Skeletal muscle satellite cell (primary cell): ENCODE results near the gene PLLP.

ENCODE experiments used
- H3K27me3 ChIP-seq: 2 replicates; pipeline ENCODE4 v1.7.0; 2013; ENCODE audit warnings: low read length; ENCODE audit not compliant: control insufficient read depth, insufficient read depth
- H3K36me3 ChIP-seq: 2 replicates; pipeline ENCODE4 v1.7.0; 2013; ENCODE audit warnings: mild to moderate bottlenecking, control low read depth, low read length; ENCODE audit not compliant: insufficient read depth
- H3K4me1 ChIP-seq: 2 replicates; pipeline ENCODE4 v1.7.0; 2013; ENCODE audit warnings: low read length; ENCODE audit not compliant: control insufficient read depth, insufficient read depth
- H3K4me2 ChIP-seq: 2 replicates; pipeline ENCODE4 v1.7.0; 2013; ENCODE audit warnings: mild to moderate bottlenecking, low read length
- H3K4me3 ChIP-seq: 2 replicates; pipeline ENCODE4 v1.7.0; 2013; ENCODE audit warnings: low read length
- H3K9ac ChIP-seq: 2 replicates; pipeline ENCODE4 v1.7.0; 2013; ENCODE audit warnings: mild to moderate bottlenecking, low read depth, low read length, moderate library complexity
- H3K9me3 ChIP-seq: replicated peaks from 2 replicates; pipeline ENCODE4 v1.7.0; 2013; ENCODE audit warnings: mild to moderate bottlenecking, control low read depth, low read length

The PLLP gene

GRCh38 chr16:57258910-57259475 is 25.5 kb downstream of the PLLP start:
- no peak overlapping the region for H3K9ac ChIP-seq
- H3K9me3 ChIP-seq: no peaks in the 10 kb centered on the region
- no peak overlapping the region for H3K4me2 ChIP-seq
- peaks cover 9% of the 10 kb centered on the region for H3K4me1 ChIP-seq
- H3K4me3 ChIP-seq: no peak overlapping the region
- H3K36me3 ChIP-seq: no peaks in the 10 kb centered on the region
- H3K27me3 ChIP-seq: no peaks in the 10 kb centered on the region

DNA sequence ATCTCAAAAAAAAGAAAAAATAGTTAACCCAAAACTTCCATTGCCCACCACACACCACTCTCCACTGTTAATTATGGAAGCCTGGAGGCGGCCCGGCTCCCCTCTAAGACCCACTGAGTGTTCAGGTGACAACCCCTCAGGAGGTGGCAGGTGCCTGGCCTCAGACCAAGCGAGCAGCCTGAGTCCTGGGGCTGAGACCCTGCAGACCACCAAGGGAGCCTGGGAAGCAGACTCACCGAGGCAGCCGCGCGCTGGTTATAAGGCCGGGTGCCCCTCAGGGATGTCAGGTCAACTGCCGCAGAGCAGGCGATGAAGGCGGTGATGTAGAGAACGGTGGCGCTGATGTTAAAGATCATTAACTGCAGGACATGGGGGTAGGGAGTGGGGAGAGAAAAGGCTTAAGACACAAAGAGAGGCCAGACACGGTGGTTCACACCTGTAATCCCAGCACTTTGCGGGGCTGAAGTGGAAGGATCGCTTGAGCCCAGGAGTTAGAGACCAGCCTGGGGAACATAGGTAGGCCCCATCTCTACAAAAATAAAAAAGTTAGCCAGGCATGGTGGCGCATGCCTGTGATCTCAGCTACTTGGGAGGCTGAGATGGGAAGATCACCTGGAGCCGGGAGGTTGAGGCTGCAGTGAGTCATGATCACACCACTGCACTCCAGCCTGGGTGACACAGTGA is 26.1 kb downstream of the PLLP start:
- no peak overlapping the region for H3K9ac ChIP-seq

GRCh38 chr16:57257455-57258070 is 26.9 kb downstream of the PLLP start:
- Histone ChIP-seq H3K4me2 (no peak overlapping the region), H3K9me3 (no peaks in the 10 kb centered on the region), H3K9ac (no peak overlapping the region), H3K27me3 (no peaks in the 10 kb centered on the region), H3K4me3 (no peak overlapping the region), H3K36me3 (peaks cover 9% of the 10 kb centered on the region), H3K4me1 (peaks cover 9% of the 10 kb centered on the region)

More for the DNA sequence above, 26.1 kb downstream of the PLLP start:
- H3K4me2 ChIP-seq: no peak overlapping the region
- no peaks in the 10 kb centered on the region for H3K27me3 ChIP-seq
- H3K4me1 ChIP-seq: peaks cover 9% of the 10 kb centered on the region
- no peak overlapping the region for H3K4me3 ChIP-seq
- peaks cover 3% of the 10 kb centered on the region for H3K36me3 ChIP-seq
- H3K9me3 ChIP-seq: no peaks in the 10 kb centered on the region

GRCh38 chr16:57256601-57257395 is 27.7 kb downstream of the PLLP start:
- Histone ChIP-seq H3K36me3 (peaks cover 17% of the 10 kb centered on the region), H3K4me2 (no peak overlapping the region), H3K9ac (no peak overlapping the region), H3K9me3 (no peaks in the 10 kb centered on the region), H3K4me1 (peaks cover 9% of the 10 kb centered on the region), H3K4me3 (no peak overlapping the region), H3K27me3 (no peaks in the 10 kb centered on the region)

DNA sequence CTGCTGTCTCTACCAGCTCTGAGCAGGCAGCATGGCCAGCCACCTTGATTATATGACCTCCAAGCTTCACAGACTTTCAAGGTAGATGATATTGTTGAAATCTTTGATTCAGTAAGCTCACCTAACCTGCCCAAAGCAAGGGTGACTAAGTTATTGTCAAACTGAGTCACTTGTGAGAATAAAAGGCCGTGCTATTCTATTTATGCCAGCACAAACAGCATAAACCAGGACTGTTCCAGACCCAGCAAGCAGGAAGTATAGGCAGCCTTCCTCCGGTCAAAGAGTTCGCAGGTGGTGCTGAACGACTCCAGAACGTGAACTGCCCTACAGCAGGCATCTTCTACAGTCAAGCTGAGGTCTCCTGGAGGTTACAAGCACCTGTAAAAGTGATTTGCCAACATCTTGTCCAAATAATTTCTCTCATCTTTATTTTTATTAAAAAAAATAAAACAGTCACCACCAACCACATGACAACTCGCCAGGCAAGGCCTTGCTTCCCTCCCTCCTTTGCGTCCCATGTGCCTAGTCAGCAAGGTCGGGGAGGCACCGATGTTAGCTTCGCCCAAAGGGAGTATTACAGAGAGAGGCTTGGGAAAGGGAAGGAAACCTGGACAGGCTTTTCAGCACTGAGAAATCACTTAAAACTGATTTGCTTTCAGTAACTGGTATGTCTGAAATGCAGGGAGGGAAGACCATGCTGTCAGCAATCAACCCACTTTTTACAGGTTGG is 28.6 kb downstream of the PLLP start:
- Histone ChIP-seq H3K4me2 (no peak overlapping the region), H3K9me3 (no peaks in the 10 kb centered on the region), H3K9ac (no peak overlapping the region), H3K4me3 (no peak overlapping the region), H3K4me1 (peaks cover 9% of the 10 kb centered on the region), H3K36me3 (peaks cover 23% of the 10 kb centered on the region), H3K27me3 (no peaks in the 10 kb centered on the region)

GRCh38 chr16:57253466-57253865 is 31.0 kb downstream of the PLLP start:
- Histone ChIP-seq H3K4me3 (no peak overlapping the region), H3K36me3 (peaks cover 42% of the 10 kb centered on the region), H3K4me1 (no peaks in the 10 kb centered on the region), H3K27me3 (no peaks in the 10 kb centered on the region), H3K9ac (no peak overlapping the region), H3K9me3 (no peaks in the 10 kb centered on the region), H3K4me2 (no peak overlapping the region)

GRCh38 chr16:57252148-57252721 is 32.2 kb downstream of the PLLP start:
- no peak overlapping the region for H3K4me2 ChIP-seq
- no peaks in the 10 kb centered on the region for H3K27me3 ChIP-seq
- no peak overlapping the region for H3K4me3 ChIP-seq
- H3K4me1 ChIP-seq: no peaks in the 10 kb centered on the region
- H3K9ac ChIP-seq: no peak overlapping the region
- peaks cover 49% of the 10 kb centered on the region for H3K36me3 ChIP-seq
- H3K9me3 ChIP-seq: no peaks in the 10 kb centered on the region

DNA sequence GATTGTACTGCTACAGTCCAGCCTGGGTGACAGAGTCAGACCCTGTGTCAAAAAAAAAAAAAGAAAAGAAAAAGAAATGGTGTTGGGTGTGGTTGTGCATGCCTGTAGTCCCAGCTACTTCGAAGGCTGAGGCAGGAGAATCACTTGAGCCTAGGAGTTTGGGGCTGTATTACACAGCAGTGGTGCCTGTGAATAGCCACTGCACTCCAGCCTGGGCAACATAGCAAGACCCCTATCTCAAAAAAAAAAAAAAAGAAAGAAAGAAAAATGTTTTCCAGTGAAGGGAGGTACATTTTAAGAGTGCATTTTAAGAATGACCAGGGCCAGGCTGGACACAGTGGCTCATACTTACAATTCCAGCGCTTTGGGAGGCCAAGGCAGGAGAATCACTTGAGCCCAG is 33.1 kb downstream of the PLLP start:
- peaks cover 55% of the 10 kb centered on the region for H3K36me3 ChIP-seq

GRCh38 chr16:57245472-57246113 is 38.9 kb downstream of the PLLP start:
- Histone ChIP-seq H3K9ac (peak overlapping the region; percentile 96), H3K36me3 (peaks cover 36% of the 10 kb centered on the region), H3K4me1 (peaks cover 12% of the 10 kb centered on the region), H3K4me3 (peak overlapping the region; percentile 82), H3K9me3 (no peaks in the 10 kb centered on the region), H3K4me2 (peak overlapping the region; percentile 87), H3K27me3 (no peaks in the 10 kb centered on the region)

More for the DNA sequence above, 33.1 kb downstream of the PLLP start:
- Histone ChIP-seq H3K4me1 (peaks cover under 1% of the 10 kb centered on the region), H3K4me2 (no peak overlapping the region), H3K4me3 (no peak overlapping the region), H3K27me3 (no peaks in the 10 kb centered on the region), H3K9ac (no peak overlapping the region), H3K9me3 (no peaks in the 10 kb centered on the region)

- Histone ChIP-seq H3K36me3 (peaks cover 35% of the 10 kb centered on the region), H3K9ac (peak within 1 kb of the TSS; percentile 96), H3K9me3 (no peaks in the 10 kb centered on the region), H3K4me1 (peaks cover 12% of the 10 kb centered on the region), H3K27me3 (no peaks in the 10 kb centered on the region), H3K4me3 (peak within 1 kb of the TSS; percentile 82), H3K4me2 (peak within 1 kb of the TSS; percentile 87)
These were observed 39.6 kb downstream of the PLLP start, which contains the start of gene ARL2BP for GRCh38 chr16:57244767-57245471. Gene ARL2BP, plus strand, starts transcription at chr16:57245259. Its CDS starts 109 bp downstream, at chr16:57245368.
